ENCODE data around the gene METTL15.

The METTL15 gene

GRCh38 chr11:28242596-28242995 lies 134.4 kb downstream of the METTL15 start:
- TF ChIP-seq CTCF (IDR thresholded peaks at IDR 0.05; ENCODE audit: low read depth, low read length) = no peak
- H3K4me3 ChIP-seq (ENCODE audit: low read depth, low read length) = no peak overlapping the region

DNA sequence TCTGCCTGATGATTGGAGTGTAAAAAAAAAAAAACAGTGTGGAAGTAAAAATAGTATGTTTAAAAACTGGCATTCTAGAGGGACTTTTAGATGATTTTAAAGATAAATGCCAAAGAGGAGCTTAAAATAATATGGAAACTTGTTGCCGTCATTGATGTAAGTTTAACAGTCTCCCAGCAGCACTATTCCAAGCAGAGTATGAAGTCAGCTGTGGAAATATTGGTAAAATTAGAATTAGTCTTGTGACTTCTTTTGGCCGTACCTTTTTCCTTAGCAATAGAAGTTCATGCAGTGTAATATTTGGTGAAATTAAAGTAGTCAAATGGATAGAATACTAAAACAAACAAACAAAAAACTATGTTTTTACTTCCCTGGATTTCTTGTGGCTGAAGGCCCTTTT lies 134.9 kb downstream of the METTL15 start:
- no peak overlapping the region for H3K4me3 ChIP-seq (ENCODE audit: low read depth, low read length)
- no peak for TF ChIP-seq CTCF (IDR thresholded peaks at IDR 0.05; ENCODE audit: low read depth, low read length)

DNA sequence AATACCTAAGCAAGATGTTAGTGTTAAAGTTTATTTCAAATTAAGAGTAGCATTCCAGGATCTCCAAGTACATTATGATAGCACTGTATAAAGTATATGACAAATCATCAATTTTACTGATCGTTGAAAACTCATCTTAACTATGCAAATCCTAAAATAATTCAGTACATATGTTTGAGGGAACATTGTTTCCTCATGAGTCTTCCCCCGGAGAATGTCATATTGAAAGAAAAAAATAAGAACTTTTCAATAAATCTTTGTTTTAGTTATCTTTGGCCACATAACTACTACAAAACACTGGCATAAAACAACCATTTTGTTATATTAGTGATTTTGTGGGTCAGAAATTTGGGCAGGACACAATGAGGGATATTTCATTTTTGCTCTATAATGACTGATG lies 135.4 kb downstream of the METTL15 start:
- no peak overlapping the region for H3K4me3 ChIP-seq (ENCODE audit: low read depth, low read length)
- TF ChIP-seq CTCF (IDR thresholded peaks at IDR 0.05; ENCODE audit: low read depth, low read length) = no peak

- no peak for TF ChIP-seq CTCF (IDR thresholded peaks at IDR 0.05; ENCODE audit: low read depth, low read length)
- no peak overlapping the region for H3K4me3 ChIP-seq (ENCODE audit: low read depth, low read length)
Measured at GRCh38 chr11:28245131-28245530, 136.9 kb downstream of the METTL15 start.

DNA sequence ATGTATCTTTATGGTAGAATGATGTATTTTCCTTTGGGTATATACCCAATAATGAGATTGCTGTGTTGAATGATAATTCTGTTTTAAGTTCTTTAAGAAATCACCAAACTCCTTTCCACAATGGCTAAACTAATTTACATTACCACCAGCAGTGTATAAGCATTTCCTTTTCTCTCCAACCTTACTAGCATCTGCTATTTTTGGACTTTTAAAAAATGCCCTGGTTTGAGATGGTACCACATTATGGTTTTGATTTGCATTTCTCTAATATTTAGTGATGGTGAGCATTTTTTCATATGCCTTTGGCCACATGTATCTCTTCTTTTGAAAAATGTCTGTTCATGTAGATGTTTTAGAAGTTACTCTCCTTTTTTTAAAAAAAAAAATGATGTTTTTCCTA lies 142.0 kb downstream of the METTL15 start:
- TF ChIP-seq CTCF (IDR thresholded peaks at IDR 0.05; ENCODE audit: low read depth, low read length) = no peak
- H3K4me3 ChIP-seq (ENCODE audit: low read depth, low read length) = no peak overlapping the region

- no peak for TF ChIP-seq CTCF (IDR thresholded peaks at IDR 0.05; ENCODE audit: low read depth, low read length)
- no peak overlapping the region for H3K4me3 ChIP-seq (ENCODE audit: low read depth, low read length)
Measured at GRCh38 chr11:28251257-28251656, 143.1 kb downstream of the METTL15 start.

DNA sequence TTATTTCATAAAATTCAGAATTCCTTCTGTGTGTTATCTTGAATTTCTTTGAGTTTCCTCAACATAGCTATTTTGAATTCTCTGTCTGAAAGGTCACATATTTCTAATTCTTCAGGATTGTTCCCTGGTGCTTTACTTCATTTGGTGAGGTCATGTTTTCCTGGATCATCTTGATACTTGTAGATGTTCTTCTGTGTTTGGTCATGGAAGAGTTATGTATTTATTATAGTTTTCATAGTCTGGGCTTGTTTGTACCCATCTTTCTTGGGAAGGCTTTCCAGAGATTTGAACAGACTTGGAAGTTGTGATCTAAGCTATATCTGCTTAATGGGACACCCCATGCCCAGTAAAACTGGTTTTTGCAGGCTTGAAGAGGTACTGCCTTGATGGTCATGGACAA lies 149.6 kb downstream of the METTL15 start:
- no peak for TF ChIP-seq CTCF (IDR thresholded peaks at IDR 0.05; ENCODE audit: low read depth, low read length)

More for the DNA sequence above, 149.6 kb downstream of the METTL15 start:
- H3K4me3 ChIP-seq (ENCODE audit: low read depth, low read length) = no peak overlapping the region

Data from WI38 (cell line).